ENCODE measurements around the gene RORB.

- TF ChIP-seq POLR2A (IDR thresholded peaks at IDR 0.05; ENCODE audit: low read depth, low read length) (no peak), TAF1 (IDR thresholded peaks at IDR 0.05; ENCODE audit: low read depth, low read length) (no peak), POLR2AphosphoS5 (IDR thresholded peaks at IDR 0.05; ENCODE audit: low read depth, low read length) (no peak)
Measured at GRCh38 chr9:74493512-74493911, 3.6 kb upstream of the RORB start.
